GM19463 (cell line): ENCODE data around the gene NPIPA8.
"Not testable (repeated sequence)": the region's sequence is repeated elsewhere in the genome, so short reads cannot be mapped to it uniquely, and the experiment has no call there.

Source experiments
- ATAC-seq: cut with Tn5 transposase; IDR thresholded peaks from one replicate; pipeline ENCODE4 v1.9.1; 2021; ENCODE audit warnings: mild to moderate bottlenecking, moderate library complexity; ENCODE audit not compliant: unreplicated experiment

The NPIPA8 gene

GRCh38 chr16:18280319-18280718 is 56.2 kb downstream of the NPIPA8 start:
- not testable (repeated sequence) for ATAC-seq

GRCh38 chr16:18276756-18277155 is 59.8 kb downstream of the NPIPA8 start:
- ATAC-seq: not testable (repeated sequence)

DNA sequence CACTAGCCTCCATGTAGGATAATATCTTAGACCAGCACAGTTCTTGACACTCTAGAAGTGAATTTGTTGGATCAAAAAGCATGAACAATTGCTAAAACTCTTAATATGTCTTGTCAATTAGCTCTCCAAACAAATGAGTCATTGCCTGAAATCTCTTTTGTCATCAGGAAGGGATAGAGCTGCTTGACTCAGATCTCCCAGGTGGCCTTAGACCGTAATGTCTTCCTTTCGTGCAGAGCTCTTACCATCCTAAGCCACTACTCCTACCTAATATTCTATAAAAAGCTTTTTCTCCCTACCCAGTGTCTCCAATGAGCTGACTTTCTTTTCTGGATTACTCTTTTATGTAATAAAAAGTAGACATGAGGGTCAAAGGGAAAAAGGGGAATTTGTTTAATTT is 66.4 kb downstream of the NPIPA8 start:
- not testable (repeated sequence) for ATAC-seq
